ENCODE results near the gene HCN3.

GRCh38 chr1:155319536-155319935 lies 42.3 kb downstream of the HCN3 start:
- TF ChIP-seq CSDC2 (CRISPR knock-in tag; IDR thresholded peaks at IDR 0.05): no peak
- TF ChIP-seq ZNF8 (CRISPR knock-in tag; IDR thresholded peaks at IDR 0.05): no peak
- TF ChIP-seq PATZ1 (CRISPR knock-in tag; IDR thresholded peaks at IDR 0.05; ENCODE audit: borderline replicate concordance): no peak
- TF ChIP-seq, protein P1, sequence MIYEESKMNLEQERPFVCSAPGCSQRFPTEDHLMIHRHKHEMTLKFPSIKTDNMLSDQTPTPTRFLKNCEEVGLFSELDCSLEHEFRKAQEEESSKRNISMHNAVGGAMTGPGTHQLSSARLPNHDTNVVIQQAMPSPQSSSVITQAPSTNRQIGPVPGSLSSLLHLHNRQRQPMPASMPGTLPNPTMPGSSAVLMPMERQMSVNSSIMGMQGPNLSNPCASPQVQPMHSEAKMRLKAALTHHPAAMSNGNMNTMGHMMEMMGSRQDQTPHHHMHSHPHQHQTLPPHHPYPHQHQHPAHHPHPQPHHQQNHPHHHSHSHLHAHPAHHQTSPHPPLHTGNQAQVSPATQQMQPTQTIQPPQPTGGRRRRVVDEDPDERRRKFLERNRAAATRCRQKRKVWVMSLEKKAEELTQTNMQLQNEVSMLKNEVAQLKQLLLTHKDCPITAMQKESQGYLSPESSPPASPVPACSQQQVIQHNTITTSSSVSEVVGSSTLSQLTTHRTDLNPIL (CRISPR knock-in tag; IDR thresholded peaks at IDR 0.05; ENCODE audit: low read depth): no peak
- no peak for TF ChIP-seq ZFP3 (CRISPR knock-in tag; IDR thresholded peaks at IDR 0.05)
- no peak for TF ChIP-seq GLIS3 (CRISPR knock-in tag; IDR thresholded peaks at IDR 0.05)

All from SK-N-SH treated with all-trans-retinoic acid at 6 μM for 48 hours (cell line).